GM19328 (cell line): ENCODE measurements around the gene PPL.

Experiments used
- ATAC-seq: cut with Tn5 transposase; IDR thresholded peaks from one replicate; pipeline ENCODE4 v1.9.1; 2021; ENCODE audit warnings: mild to moderate bottlenecking, moderate library complexity; ENCODE audit not compliant: unreplicated experiment

Gene PPL

DNA sequence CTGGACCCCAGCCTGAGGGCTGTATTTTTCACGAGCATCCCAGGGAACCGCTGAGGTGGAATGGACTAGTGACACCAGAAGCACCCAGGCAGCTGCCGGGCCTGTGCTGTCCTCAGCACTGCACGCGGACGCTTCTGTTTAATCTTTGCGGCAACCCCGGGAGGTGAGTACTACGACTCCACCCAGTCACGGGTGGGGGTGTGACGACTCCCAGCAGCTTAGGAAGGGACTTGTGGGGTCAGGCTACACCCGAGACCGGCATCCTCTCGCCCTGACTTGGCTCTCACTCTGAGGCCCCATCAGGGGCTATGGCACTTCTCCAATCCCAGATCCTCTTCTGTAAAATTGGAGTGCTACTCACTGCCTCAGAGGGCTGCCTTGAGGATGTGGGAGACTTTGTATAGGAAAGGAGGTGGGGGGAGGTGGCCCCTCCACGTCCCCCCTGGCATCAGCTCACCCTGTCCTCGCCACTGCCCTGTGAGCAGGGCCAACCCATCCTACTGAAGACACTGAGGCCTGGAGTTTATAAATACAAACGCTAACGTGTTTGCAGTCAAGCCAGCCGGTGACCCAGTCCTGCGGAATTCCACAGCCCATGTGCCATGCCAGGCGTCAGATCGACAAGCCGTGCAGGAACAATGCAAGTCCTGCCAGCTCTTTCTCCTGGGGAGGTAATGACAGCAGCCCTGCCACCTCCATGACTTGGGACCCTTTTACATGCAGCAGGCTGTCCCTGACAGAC, 44.4 kb downstream of the PPL start:
- ATAC-seq = no peak

- ATAC-seq = no peak
Observed at GRCh38 chr16:4891886-4892216, 45.1 kb downstream of the PPL start.

DNA sequence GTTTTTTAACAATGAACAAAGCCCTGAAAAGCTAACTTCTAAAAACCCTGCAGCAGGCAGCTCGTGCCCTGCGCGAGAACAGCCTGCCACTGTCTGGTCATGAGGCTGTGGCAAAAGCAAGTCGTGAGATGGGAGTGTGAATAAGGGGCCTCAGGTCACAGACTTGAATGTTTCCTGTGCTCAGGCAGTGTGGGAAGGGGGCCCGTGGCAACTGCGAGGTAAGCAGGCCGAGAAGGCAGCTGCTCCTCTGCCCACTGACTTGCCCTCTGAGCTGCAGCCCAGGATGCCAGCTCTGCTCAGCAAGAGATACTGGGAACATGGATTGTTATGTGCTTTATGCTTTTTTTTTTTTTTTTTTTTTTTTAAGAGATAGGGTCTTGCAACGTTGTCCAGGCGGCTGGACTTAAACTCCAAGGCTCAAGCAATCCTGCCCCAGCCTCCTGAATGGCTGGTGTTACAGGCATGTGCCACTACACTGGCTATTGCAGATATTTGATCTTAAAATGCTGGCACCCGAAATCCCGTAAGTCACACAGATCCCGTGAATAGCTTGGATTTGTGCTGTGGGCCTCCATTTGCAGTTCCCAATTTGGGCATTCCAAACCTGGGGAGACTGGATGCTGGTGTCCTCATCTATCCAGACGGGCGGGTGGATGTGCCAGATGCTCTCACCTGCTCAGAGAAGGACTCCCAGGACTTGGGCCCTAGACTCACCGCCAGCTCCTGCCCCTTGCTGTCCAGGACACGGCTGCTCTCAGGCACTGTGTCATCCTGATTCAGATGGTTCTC, 45.7 kb downstream of the PPL start:
- no peak for ATAC-seq

GRCh38 chr16:4890686-4891085, 46.3 kb downstream of the PPL start:
- no peak for ATAC-seq

DNA sequence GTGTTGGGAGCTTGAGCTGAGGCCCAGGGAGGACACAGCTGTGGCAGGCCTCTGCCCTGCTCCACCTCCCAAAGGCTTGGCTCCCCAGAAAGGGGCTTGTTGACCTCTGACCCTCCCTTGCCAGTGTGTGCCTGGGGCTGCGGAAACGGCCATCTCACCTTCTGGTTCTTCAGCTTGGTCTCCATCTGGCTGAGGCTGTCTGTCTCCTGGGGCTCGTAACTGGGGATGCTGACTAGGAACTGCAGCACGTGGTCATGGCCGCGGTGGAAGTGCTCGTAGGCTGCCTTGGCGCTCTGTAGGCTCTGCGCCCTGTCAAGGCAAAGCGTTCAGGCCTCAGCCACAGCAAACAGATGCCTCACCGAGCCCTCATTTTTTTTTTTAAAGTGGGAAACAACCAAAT, 46.9 kb downstream of the PPL start:
- no peak for ATAC-seq

DNA sequence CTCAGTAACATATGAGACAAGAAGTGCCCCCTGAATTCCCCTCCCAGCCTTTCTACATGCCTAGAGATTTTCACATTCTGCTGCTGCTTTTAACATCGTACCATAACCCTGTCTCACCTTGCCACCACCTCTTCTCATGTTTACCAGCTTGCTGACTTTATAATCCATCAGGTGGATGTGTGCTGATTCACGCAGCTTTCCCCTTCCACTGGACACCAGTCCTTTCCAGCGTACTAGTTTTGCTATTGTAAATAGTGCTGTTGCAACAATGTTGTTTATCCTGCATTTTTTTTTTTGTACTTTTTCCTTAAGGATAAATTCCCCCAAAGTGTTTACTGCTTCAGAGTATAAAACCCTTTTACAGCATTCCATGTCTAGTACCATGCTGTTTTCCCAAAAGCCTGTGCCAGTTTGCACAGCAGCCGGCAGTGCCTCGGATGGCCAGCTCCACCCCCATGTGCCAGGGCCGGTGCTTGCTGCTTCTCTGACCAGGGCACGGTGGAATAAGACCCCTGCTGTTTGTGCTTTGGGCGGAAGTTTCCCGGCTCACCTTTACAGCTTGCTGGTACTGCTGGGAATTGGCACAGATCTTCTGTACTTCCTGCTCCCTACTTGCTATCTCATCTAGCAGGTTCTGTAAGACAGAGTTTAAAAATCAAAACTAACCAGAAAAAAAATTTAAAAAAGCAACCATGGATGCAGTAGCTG, 48.4 kb downstream of the PPL start:
- no peak for ATAC-seq

DNA sequence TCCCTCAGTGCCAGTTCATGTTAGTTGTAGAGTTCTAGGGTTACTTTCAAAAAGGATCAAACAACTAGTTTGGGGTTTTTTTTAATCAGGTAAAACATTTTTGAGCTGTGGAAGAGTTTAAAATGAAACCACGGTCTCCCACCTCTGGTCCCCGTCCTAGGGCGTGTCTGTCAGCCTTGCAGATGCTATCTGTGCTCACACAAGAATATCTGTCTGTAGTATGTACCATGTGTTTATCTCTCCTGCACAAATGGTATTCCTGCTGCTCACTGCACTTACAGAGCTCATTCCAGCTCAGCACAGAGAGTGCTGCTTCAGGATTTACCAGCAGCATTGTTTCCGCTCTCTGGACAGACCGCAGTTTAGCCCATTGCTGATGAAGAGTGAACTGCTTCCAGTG, 50.8 kb downstream of the PPL start:
- no peak for ATAC-seq

GRCh38 chr16:4884972-4885874, 51.7 kb downstream of the PPL start:
- ATAC-seq = no peak

- ATAC-seq = no peak
Observed at GRCh38 chr16:4884209-4884608, 52.7 kb downstream of the PPL start.

DNA sequence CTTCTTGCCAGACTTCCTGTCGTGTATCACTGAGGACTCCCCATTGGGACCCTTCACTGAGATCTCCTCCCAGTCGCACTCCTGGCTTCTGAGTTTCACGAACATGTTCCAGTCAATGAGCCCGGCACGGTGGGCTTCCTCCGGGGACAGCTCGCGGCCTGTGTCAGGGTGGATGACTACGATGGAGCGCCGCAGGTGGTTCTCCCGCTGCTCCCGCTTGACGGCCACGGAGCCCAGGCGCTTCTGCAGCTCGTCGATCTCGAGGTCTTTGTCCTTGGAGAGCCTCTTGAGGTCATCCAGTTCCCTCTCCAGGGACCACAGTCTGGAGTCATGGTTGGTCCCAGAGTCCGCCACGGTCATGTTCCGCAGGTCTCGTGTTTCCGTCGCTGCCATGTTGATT, 53.4 kb downstream of the PPL start:
- no peak for ATAC-seq

DNA sequence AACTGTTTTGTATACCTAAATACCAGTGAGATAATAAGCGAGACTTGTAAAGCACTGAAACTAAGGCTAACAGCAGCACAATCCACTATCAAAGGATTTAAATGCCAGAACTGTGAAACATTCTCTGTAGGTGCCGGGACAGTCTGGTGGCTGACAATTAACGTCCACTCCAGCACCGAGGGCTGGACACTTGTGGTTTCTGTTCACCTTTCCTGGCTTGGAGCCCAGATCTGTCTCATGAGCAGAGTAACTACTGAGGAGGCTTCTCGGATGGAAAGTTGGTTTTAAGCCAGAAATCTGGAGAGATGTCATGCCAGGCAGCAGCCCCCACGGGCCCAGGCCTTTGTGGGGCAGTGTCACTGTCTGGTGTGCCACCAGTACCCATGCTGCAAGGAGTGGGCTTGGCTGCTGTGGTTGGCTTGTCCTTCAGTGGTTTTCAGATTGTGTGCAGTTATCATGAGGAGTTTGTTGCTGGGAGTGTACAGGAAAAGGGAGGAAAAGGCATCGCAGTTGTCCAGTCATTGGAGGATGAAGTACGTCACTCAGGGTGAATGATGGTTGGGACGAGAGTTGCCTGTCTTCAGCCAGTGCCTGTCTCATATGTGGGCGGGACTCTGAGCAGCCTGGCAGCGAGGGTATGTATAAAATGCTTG, 54.2 kb downstream of the PPL start:
- no peak for ATAC-seq

DNA sequence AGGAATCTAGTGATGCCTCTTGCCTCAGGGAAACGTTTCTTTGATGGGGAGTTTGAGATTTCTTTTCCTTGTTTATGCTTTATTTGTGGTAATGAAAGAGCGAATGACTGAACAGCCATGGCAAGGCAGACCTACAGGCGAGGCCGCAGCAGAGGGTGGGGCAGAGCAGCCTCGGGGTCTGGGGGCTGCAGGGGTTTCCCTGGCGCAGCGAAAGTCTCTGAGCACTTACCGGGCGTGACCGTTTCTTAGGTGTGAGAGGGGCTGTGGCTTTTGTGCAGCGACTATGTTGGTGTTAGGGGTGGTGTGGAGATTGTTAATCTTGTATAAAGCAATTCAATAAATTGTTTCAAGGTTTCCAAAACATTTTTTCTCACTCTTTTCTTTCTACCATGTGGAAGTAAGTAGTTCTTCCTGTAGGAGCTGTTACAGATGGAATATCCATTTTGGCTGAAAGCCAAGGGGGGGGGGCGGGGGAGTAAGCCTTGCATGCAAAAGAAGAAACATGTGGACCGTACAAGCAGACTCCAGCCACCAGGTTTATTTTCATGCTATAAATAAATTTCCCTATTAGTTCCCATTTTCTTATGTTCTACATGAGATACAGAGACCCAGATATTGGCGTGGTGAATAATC, 54.8 kb downstream of the PPL start:
- no peak for ATAC-seq

- ATAC-seq = no peak
Observed at GRCh38 chr16:4880006-4880580, 56.9 kb downstream of the PPL start.

DNA sequence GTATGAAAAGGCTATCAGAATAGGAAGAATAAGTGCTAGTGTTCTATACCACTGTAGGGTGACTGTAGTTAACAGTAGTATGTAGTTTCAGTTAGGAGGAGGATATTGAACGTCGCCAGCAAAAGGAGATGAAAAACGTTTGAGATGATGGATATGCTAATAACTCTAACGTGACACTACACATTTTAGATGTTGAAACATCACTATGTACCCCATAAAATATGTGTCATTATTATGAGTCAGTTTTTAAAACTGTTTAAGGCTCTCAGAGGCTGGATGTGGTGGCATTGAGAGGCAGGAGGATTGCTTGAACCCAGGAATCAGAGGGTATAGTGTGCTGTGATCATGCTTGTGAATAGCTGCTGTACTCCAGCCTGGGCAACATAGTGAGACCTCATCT, 57.9 kb downstream of the PPL start:
- ATAC-seq = no peak

- ATAC-seq = no peak
Observed at GRCh38 chr16:4877380-4877685, 59.6 kb downstream of the PPL start.

- ATAC-seq = no peak
Observed at GRCh38 chr16:4876646-4877379, 60.1 kb downstream of the PPL start.

DNA sequence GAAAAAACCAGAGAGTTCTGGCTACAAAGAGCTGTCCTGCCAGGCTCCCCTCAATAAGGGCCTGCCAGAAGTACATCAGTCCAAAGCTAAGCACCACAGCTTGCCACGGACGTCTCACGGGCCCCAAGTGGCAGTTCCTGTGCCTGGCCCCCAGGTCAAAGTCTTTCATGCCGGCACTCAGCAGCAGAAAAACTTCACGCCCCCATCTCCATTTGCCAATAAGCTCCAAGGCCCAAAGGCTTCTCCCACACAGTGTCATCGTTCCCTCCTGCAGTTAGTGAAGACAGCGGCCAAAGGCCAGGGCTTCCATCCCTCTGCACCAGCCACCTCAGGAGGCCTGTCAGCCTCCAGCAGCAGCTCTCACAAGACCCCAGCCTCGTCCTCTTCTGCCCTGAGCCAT, 62.3 kb downstream of the PPL start:
- ATAC-seq = no peak

DNA sequence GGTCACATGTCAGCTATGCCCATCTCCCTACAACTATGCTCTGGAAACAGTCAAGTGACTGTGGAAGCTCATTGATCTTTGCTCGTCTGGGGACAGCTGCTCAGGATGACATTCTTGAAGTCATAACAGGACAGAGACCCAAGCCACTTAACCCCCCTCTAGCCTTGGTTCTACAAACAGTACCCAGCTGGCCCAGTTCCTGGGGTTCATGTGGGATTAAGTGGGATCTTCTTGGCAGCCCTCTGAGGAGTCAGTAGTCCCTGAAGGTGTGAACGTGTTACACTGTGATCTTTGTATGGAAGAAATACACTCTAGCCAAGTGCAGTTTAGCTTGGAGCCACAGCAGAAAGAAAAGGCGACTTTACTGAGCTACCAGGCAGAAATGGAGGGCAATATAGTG, 63.9 kb downstream of the PPL start:
- no peak for ATAC-seq

DNA sequence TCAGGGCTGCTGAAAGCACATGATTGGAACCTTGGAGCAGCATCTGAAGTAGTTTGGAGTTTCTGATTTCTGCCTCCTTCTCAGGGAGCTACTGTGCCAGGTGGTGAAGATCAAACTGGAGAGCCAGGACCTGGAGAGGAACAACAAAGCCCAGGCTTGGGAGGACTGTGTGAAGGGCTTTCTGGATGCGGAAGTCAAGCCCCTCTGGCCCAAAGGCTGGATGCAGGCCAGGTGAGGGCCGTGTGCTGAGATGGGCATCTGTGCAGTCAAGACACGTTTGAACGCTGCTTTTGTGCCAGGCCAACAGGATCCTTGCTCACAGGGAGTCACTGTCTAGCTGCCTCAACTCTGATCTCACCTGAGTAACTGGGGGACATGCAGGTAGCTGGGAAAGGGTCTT, 65.9 kb downstream of the PPL start:
- no peak for ATAC-seq
